HG03342 (cell line): ENCODE results near the gene WDR70.
"Not testable (repeated sequence)": the region's sequence is repeated elsewhere in the genome, so short reads cannot be mapped to it uniquely, and the experiment has no call there.

Experiments
- ATAC-seq: cut with Tn5 transposase; IDR thresholded peaks from one replicate; pipeline ENCODE4 v1.9.1; 2021; ENCODE audit warnings: mild to moderate bottlenecking, moderate library complexity; ENCODE audit not compliant: unreplicated experiment

WDR70 gene

GRCh38 chr5:37786862-37787519 is 407.9 kb downstream of the WDR70 start:
- no peak for ATAC-seq

- no peak for ATAC-seq
Measured at GRCh38 chr5:37787742-37788141, 408.6 kb downstream of the WDR70 start.

- ATAC-seq = no peak
Measured at GRCh38 chr5:37789991-37790390, 410.9 kb downstream of the WDR70 start.

GRCh38 chr5:37791321-37791720 is 412.2 kb downstream of the WDR70 start:
- no peak for ATAC-seq

- no peak for ATAC-seq
Measured at GRCh38 chr5:37792975-37793631, 414.0 kb downstream of the WDR70 start.

- not testable (repeated sequence) for ATAC-seq
Measured at GRCh38 chr5:37795292-37795691, 416.2 kb downstream of the WDR70 start.

GRCh38 chr5:37796435-37796834 is 417.3 kb downstream of the WDR70 start:
- not testable (repeated sequence) for ATAC-seq

- ATAC-seq = no peak
Measured at GRCh38 chr5:37799865-37800421, 420.8 kb downstream of the WDR70 start.

- ATAC-seq = no peak
Measured at GRCh38 chr5:37801521-37801920, 422.4 kb downstream of the WDR70 start.
